MM.1S (cell line): ENCODE data around the gene LBH.
A peak's percentile ranks its signal among the peaks of the same experiment; 100 is the strongest.

Experiments used
- DNase-seq: peaks from one replicate; pipeline ENCODE4 v3.0.0-alpha.2; 2015
- H2AFZ ChIP-seq: fragments of 300-600 bp; sonication (generic); 2 replicates; pipeline ENCODE4 v1.6.0; 2016; ENCODE audit warnings: antibody characterized with exemption, low read length
- H3F3A ChIP-seq: fragments of 300-600 bp; sonication (generic); 2 replicates; pipeline ENCODE4 v1.6.1; 2016; ENCODE audit warnings: mild to moderate bottlenecking, antibody characterized with exemption, low read length, moderate library complexity, mixed read lengths; ENCODE audit not compliant: insufficient read depth
- H3K27ac ChIP-seq: fragments of 300-600 bp; sonication (generic); 2 replicates; pipeline ENCODE4 v1.5.1; 2016; ENCODE audit warnings: mild to moderate bottlenecking, low read length
- H3K27me3 ChIP-seq: fragments of 300-600 bp; sonication (generic); replicated peaks from 2 replicates; pipeline ENCODE4 v1.6.0; 2016; ENCODE audit warnings: low read length; ENCODE audit not compliant: insufficient read depth
- H3K36me3 ChIP-seq: fragments of 300-600 bp; sonication (generic); replicated peaks from 2 replicates; pipeline ENCODE4 v1.6.1; 2016; ENCODE audit warnings: mild to moderate bottlenecking, low read length, mixed read lengths; ENCODE audit not compliant: insufficient read depth
- H3K4me1 ChIP-seq: fragments of 300-600 bp; sonication (generic); 2 replicates; pipeline ENCODE4 v1.6.1; 2016; ENCODE audit warnings: low read length, mixed read lengths
- H3K4me2 ChIP-seq: fragments of 300-600 bp; sonication (generic); 2 replicates; pipeline ENCODE4 v1.6.0; 2016; ENCODE audit warnings: low read depth, low read length
- H3K4me3 ChIP-seq: fragments of 300-600 bp; sonication (generic); 2 replicates; pipeline ENCODE4 v1.5.1; 2016; ENCODE audit warnings: low read length, mixed read lengths
- H3K79me2 ChIP-seq: fragments of 300-600 bp; sonication (generic); 2 replicates; pipeline ENCODE4 v1.6.1; 2016; ENCODE audit warnings: mixed run types, low read length, mixed read lengths
- H3K9ac ChIP-seq: fragments of 300-600 bp; sonication (generic); 2 replicates; pipeline ENCODE4 v1.6.1; 2016; ENCODE audit warnings: low read length, mixed read lengths
- H3K9me2 ChIP-seq: fragments of 300-600 bp; sonication (generic); replicated peaks from 2 replicates; pipeline ENCODE4 v1.6.1; 2016; ENCODE audit warnings: mild to moderate bottlenecking, low read length, mixed read lengths; ENCODE audit not compliant: insufficient read depth
- H3K9me3 ChIP-seq: fragments of 300-600 bp; sonication (generic); replicated peaks from 2 replicates; pipeline ENCODE4 v1.6.1; 2016; ENCODE audit warnings: mild to moderate bottlenecking, low read length, mixed read lengths; ENCODE audit not compliant: insufficient read depth
- H4K20me1 ChIP-seq: fragments of 300-600 bp; sonication (generic); 2 replicates; pipeline ENCODE4 v1.6.1; 2016; ENCODE audit warnings: mild to moderate bottlenecking, low read length, moderate library complexity, mixed read lengths; ENCODE audit not compliant: insufficient read depth
- CTCF ChIP-seq: fragments of 300-600 bp; sonication (generic); IDR thresholded peaks from 2 replicates; pipeline ENCODE4 v1.5.1; 2016; ENCODE audit warnings: antibody characterized with exemption, low read length, mixed read lengths
- EZH2 ChIP-seq: fragments of 300-600 bp; sonication (generic); optimal IDR thresholded peaks from 2 replicates; pipeline ENCODE3; 2017; ENCODE audit warnings: low read depth, mild to moderate bottlenecking, antibody characterized with exemption, low read length, mixed read lengths
- EZH2phosphoT487 ChIP-seq: fragments of 300-600 bp; sonication (generic); IDR thresholded peaks from 2 replicates; pipeline ENCODE4 v1.6.1; 2018; ENCODE audit warnings: antibody characterized with exemption, low read length

The LBH gene

GRCh38 chr2:30231212-30231995 lies at the start of gene LBH:
Gene LBH (plus strand): TSS chr2:30231534. CDS start chr2:30231739, 205 bp downstream.
- H3K9me3 ChIP-seq: no peaks in the 10 kb centered on the region
- no peaks in the 10 kb centered on the region for H4K20me1 ChIP-seq
- peak within 1 kb of the TSS; percentile 25; the same call in 1 of the 2 replicates for H3K9ac ChIP-seq
- no peaks in the 10 kb centered on the region for H3K9me2 ChIP-seq
- H3K79me2 ChIP-seq: no peaks in the 10 kb centered on the region
- H3K27me3 ChIP-seq: peaks cover 22% of the 10 kb centered on the region
- peak within 1 kb of the TSS; percentile 75 for H3K4me3 ChIP-seq
- peak within 1 kb of the TSS; percentile 89 for H2AFZ ChIP-seq
- no peak within 1 kb of the TSS for H3K27ac ChIP-seq
- no peaks in the 10 kb centered on the region for H3F3A ChIP-seq
- peak within 1 kb of the TSS; percentile 96 for H3K4me2 ChIP-seq
- no peak for TF ChIP-seq EZH2phosphoT487
- TF ChIP-seq CTCF: no peak
- no peak for TF ChIP-seq EZH2
- DNase-seq: peak; percentile 46
- no peaks in the 10 kb centered on the region for H3K4me1 ChIP-seq
- no peaks in the 10 kb centered on the region for H3K36me3 ChIP-seq

- DNase-seq: no peak
- H3K9me2 ChIP-seq: no peaks in the 10 kb centered on the region
- no peak overlapping the region for H3K4me2 ChIP-seq
- H3K4me1 ChIP-seq: no peaks in the 10 kb centered on the region
- H3K36me3 ChIP-seq: no peaks in the 10 kb centered on the region
- no peaks in the 10 kb centered on the region for H3K79me2 ChIP-seq
- H4K20me1 ChIP-seq: no peaks in the 10 kb centered on the region
- H3K9me3 ChIP-seq: no peaks in the 10 kb centered on the region
- H3K27me3 ChIP-seq: no peaks in the 10 kb centered on the region
- no peaks in the 10 kb centered on the region for H3F3A ChIP-seq
- H3K4me3 ChIP-seq: no peak overlapping the region
- no peak overlapping the region for H3K9ac ChIP-seq
- TF ChIP-seq EZH2 (no peak), CTCF (no peak), EZH2phosphoT487 (no peak)
- H2AFZ ChIP-seq: no peak overlapping the region
- H3K27ac ChIP-seq: no peak overlapping the region
Measured at GRCh38 chr2:30184035-30184434, 47.3 kb upstream of the LBH start.

GRCh38 chr2:30185178-30185577 lies 46.2 kb upstream of the LBH start:
- Histone ChIP-seq H3K36me3 (no peaks in the 10 kb centered on the region), H3K27ac (no peak overlapping the region), H3F3A (no peaks in the 10 kb centered on the region), H3K9me3 (no peaks in the 10 kb centered on the region), H3K27me3 (no peaks in the 10 kb centered on the region), H2AFZ (no peak overlapping the region), H4K20me1 (no peaks in the 10 kb centered on the region), H3K4me3 (no peak overlapping the region), H3K79me2 (no peaks in the 10 kb centered on the region), H3K9ac (no peak overlapping the region), H3K4me2 (no peak overlapping the region), H3K4me1 (no peaks in the 10 kb centered on the region), H3K9me2 (no peaks in the 10 kb centered on the region)
- TF ChIP-seq CTCF: no peak
- TF ChIP-seq EZH2phosphoT487: no peak
- TF ChIP-seq EZH2: no peak
- no peak for DNase-seq
